Esophagus muscularis mucosa (tissue), 4 donors: Measurements from ENCODE around the gene CREBRF. TPM values are rescaled to one million over a fixed set of nuclear protein-coding genes. Genes with fewer than 3 reads are reported as not detected.

Source experiments
- DNase-seq: peaks from one replicate; pipeline ENCODE4 v3.0.0-alpha.2; 2017; ENCODE audit errors: extremely low spot score
- H3K27ac ChIP-seq, 4 donors: fragments of 200-600 bp; sonication (generic); replicated peaks in 1 of 4; 1 replicate in 3 of 4; 2 replicates in 1 of 4; pipeline ENCODE4 v1.5.1; 2016 to 2019; ENCODE audit warnings: mild to moderate bottlenecking in 1 of 4
- H3K27me3 ChIP-seq, 4 donors: fragments of 200-600 bp; sonication (generic); one replicate each; pipeline versions ENCODE4 v1.5.1 to v1.6.0; 2016 to 2019
- H3K36me3 ChIP-seq, 4 donors: fragments of 200-600 bp; sonication (generic); one replicate each; pipeline ENCODE4 v1.5.1; 2016 to 2019
- H3K4me1 ChIP-seq, 4 donors: fragments of 200-600 bp; sonication (generic); one replicate each; pipeline ENCODE4 v1.5.1; 2016 to 2019
- H3K4me3 ChIP-seq, 4 donors: fragments of 200-600 bp; sonication (generic); 1 replicate in 2 of 4; 2 replicates in 2 of 4; pipeline ENCODE4 v1.5.1; 2016 to 2019; ENCODE audit warnings: mild to moderate bottlenecking in 4 of 4, moderate library complexity in 1 of 4
- H3K9me3 ChIP-seq, 4 donors: fragments of 200-600 bp; sonication (generic); 1 replicate in 3 of 4; 2 replicates in 1 of 4; pipeline ENCODE4 v1.5.1; 2016 to 2019
- CTCF ChIP-seq, 3 experiments: fragments of 200-600 bp in 2 of 3; fragments of 450-650 bp in 1 of 3; sonication (generic) in 2 of 3; IDR thresholded peaks; one replicate each; pipeline ENCODE4 v1.5.1; 2017 to 2019; ENCODE audit warnings: antibody characterized with exemption in 3 of 3, mild to moderate bottlenecking in 2 of 3, moderate library complexity in 1 of 3
- EP300 ChIP-seq: sonication (generic); formaldehyde crosslinking; IDR thresholded peaks from one replicate; pipeline ENCODE4 v1.6.1; 2017; ENCODE audit warnings: antibody characterized with exemption
- POLR2A ChIP-seq: fragments of 450-650 bp; IDR thresholded peaks from one replicate; pipeline ENCODE4 v1.6.1; 2017; ENCODE audit warnings: antibody characterized with exemption, moderate library complexity, mild to moderate bottlenecking, low read depth
- POLR2AphosphoS5 ChIP-seq, 2 donors: sonication (generic); formaldehyde crosslinking; IDR thresholded peaks; one replicate each; pipeline ENCODE4 v1.6.1; 2017; ENCODE audit warnings: antibody characterized with exemption in 2 of 2
- WGBS: methylation state at CpG from one replicate; pipeline ENCODE4 v1.1.5; 2018; 5-methylcytosine and 5-hydroxymethylcytosine counted together
- intact Hi-C: fragments of 100-400 bp; cut with DNase I; formaldehyde crosslinking; loops from one replicate; pipeline ENCODE4 v1.15.1; 2023
- total RNA-seq, 4 donors: library from RNA; depleted of rRNA; stranded (reverse); fragments of >200 nt; gene quantifications; one replicate each; pipeline versions ENCODE4 v1.1.0 to v1.2.1, GENCODE V29; 2016

CREBRF gene
- total RNA-seq, 4 donors from 2014 or later: 37.8 to 76.5 (median 46.3) TPM

GRCh38 chr5:173091981-173092380 is 35.8 kb downstream of the CREBRF start:
- H3K36me3 ChIP-seq: peaks cover 28 to 51% (median 33%) of the 10 kb centered on the region in 4 donors
- peaks cover 17 to 33% (median 27%) of the 10 kb centered on the region in 4 donors for H3K4me1 ChIP-seq
- no peak overlapping the region for H3K27ac ChIP-seq
- TF ChIP-seq POLR2A (no peak), CTCF (IDR thresholded peaks at IDR 0.05) (no peak), POLR2AphosphoS5 (IDR thresholded peaks at IDR 0.05) (no peak), EP300 (no peak)
- H3K9me3 ChIP-seq: no peaks in the 10 kb centered on the region
- intact Hi-C loops: no loop called here
- 93% methylated on average over 5 of the region's 5 CpGs for whole genome bisulfite sequencing
- no peaks in the 10 kb centered on the region for H3K27me3 ChIP-seq
- DNase-seq: no peak
- H3K4me3 ChIP-seq: no peak overlapping the region

GRCh38 chr5:173093606-173094005 is 37.5 kb downstream of the CREBRF start:
- peak overlapping the region in 1 of 4 donors; percentile 3 for H3K27ac ChIP-seq
- H3K9me3 ChIP-seq: no peaks in the 10 kb centered on the region
- TF ChIP-seq POLR2A (no peak), EP300 (no peak), CTCF (IDR thresholded peaks at IDR 0.05) (no peak), POLR2AphosphoS5 (IDR thresholded peaks at IDR 0.05) (no peak)
- intact Hi-C loops: no loop called here
- H3K4me1 ChIP-seq: peaks cover 24 to 40% (median 31%) of the 10 kb centered on the region in 4 donors
- 78% methylated on average over 4 of the region's 4 CpGs for WGBS
- DNase-seq: no peak
- no peak overlapping the region for H3K4me3 ChIP-seq
- H3K27me3 ChIP-seq: no peaks in the 10 kb centered on the region
- H3K36me3 ChIP-seq: peaks cover 13 to 35% (median 17%) of the 10 kb centered on the region in 4 donors

- no peaks in the 10 kb centered on the region for H3K9me3 ChIP-seq
- H3K4me3 ChIP-seq: no peak overlapping the region
- no peak overlapping the region for H3K27ac ChIP-seq
- no peak for TF ChIP-seq EP300
- no peak for TF ChIP-seq POLR2A
- no peak for TF ChIP-seq CTCF (IDR thresholded peaks at IDR 0.05)
- TF ChIP-seq POLR2AphosphoS5 (IDR thresholded peaks at IDR 0.05): no peak
- H3K36me3 ChIP-seq: peaks cover 10 to 30% (median 16%) of the 10 kb centered on the region in 4 donors
- H3K4me1 ChIP-seq: peaks cover 24 to 40% (median 36%) of the 10 kb centered on the region in 4 donors
- DNase-seq: no peak
- intact Hi-C loops: no loop called here
- WGBS: 44% methylated on average over 4 of the region's 4 CpGs
- H3K27me3 ChIP-seq: no peaks in the 10 kb centered on the region
Observed at GRCh38 chr5:173094012-173094661, 38.0 kb downstream of the CREBRF start.

- intact Hi-C loops: no loop called here
Observed at GRCh38 chr5:173098787-173099186, 42.6 kb downstream of the CREBRF start.

More at GRCh38 chr5:173098787-173099186, 42.6 kb downstream of the CREBRF start:
- Histone ChIP-seq H3K4me1 (peaks cover 11 to 41% (median 32%) of the 10 kb centered on the region in 4 donors), H3K4me3 (no peak overlapping the region), H3K36me3 (peaks cover 0 to 11% (median 10%) of the 10 kb centered on the region in 4 donors), H3K9me3 (no peaks in the 10 kb centered on the region), H3K27ac (no peak overlapping the region), H3K27me3 (no peaks in the 10 kb centered on the region)
- no peak for DNase-seq
- TF ChIP-seq POLR2AphosphoS5 (IDR thresholded peaks at IDR 0.05) (no peak), CTCF (IDR thresholded peaks at IDR 0.05) (no peak), POLR2A (no peak)
